Thyroid gland (tissue), 4 donors: ENCODE data around the gene ANXA9. TPM values are rescaled to one million over a fixed set of nuclear protein-coding genes. Genes with fewer than 3 reads are reported as not detected.
A peak's percentile ranks its signal among the peaks of the same experiment; 100 is the strongest.

ENCODE experiments used
- DNase-seq, 2 donors: peaks; one replicate each; pipeline ENCODE4 v3.0.0-alpha.2; 2019
- H3K27ac ChIP-seq, 3 donors: fragments of 200-600 bp; sonication (generic); 1 replicate in 2 of 3; 2 replicates in 1 of 3; pipeline ENCODE4 v1.5.1; 2016 to 2019; ENCODE audit warnings: mild to moderate bottlenecking in 1 of 3, moderate library complexity in 1 of 3
- H3K27me3 ChIP-seq: fragments of 200-600 bp; sonication (generic); one replicate; pipeline ENCODE4 v1.5.1; 2019
- H3K36me3 ChIP-seq, 2 donors: fragments of 200-600 bp; sonication (generic); one replicate each; pipeline ENCODE4 v1.5.1; 2016 to 2019
- H3K4me1 ChIP-seq, 2 donors: fragments of 200-600 bp; sonication (generic); one replicate each; pipeline ENCODE4 v1.5.1; 2017 to 2019
- H3K4me3 ChIP-seq, 3 donors: fragments of 200-600 bp; sonication (generic); replicated peaks in 1 of 3; 1 replicate in 2 of 3; 2 replicates in 1 of 3; pipeline ENCODE4 v1.5.1; 2016; ENCODE audit warnings: mild to moderate bottlenecking in 1 of 3
- H3K9me3 ChIP-seq: fragments of 200-600 bp; sonication (generic); one replicate; pipeline ENCODE4 v1.5.1; 2017
- POLR2A ChIP-seq, 2 donors: fragments of 450-650 bp; IDR thresholded peaks; one replicate each; pipeline ENCODE4 v1.6.1; 2017; ENCODE audit warnings: antibody characterized with exemption in 2 of 2, mild to moderate bottlenecking in 2 of 2, moderate library complexity in 1 of 2
- WGBS, 2 donors: methylation state at CpG; one replicate each; pipeline ENCODE4 v1.1.5; 2017; 5-methylcytosine and 5-hydroxymethylcytosine counted together
- intact Hi-C: fragments of 100-400 bp; cut with DNase I; formaldehyde crosslinking; loops from one replicate; pipeline ENCODE4 v1.15.1; 2023
- total RNA-seq, 4 donors: library from RNA; depleted of rRNA; stranded (reverse); fragments of >200 nt; gene quantifications; one replicate each; pipeline ENCODE4 v1.2.3, GENCODE V29; 2016
- TF ChIP-seq, protein P1 (sequence below), 6 experiments: fragments of 200-600 bp in 3 of 6; fragments of 450-650 bp in 3 of 6; sonication (generic) in 3 of 6; IDR thresholded peaks; one replicate each; pipeline ENCODE4 v1.5.1; 2016 to 2019; ENCODE audit warnings: antibody characterized with exemption in 6 of 6, mild to moderate bottlenecking in 2 of 6, inconsistent platforms in 1 of 6, moderate library complexity in 1 of 6

ANXA9 gene
- total RNA-seq, 4 donors from 2014 or later, result 5.8 to 14.9 (median 10.0) TPM

DNA sequence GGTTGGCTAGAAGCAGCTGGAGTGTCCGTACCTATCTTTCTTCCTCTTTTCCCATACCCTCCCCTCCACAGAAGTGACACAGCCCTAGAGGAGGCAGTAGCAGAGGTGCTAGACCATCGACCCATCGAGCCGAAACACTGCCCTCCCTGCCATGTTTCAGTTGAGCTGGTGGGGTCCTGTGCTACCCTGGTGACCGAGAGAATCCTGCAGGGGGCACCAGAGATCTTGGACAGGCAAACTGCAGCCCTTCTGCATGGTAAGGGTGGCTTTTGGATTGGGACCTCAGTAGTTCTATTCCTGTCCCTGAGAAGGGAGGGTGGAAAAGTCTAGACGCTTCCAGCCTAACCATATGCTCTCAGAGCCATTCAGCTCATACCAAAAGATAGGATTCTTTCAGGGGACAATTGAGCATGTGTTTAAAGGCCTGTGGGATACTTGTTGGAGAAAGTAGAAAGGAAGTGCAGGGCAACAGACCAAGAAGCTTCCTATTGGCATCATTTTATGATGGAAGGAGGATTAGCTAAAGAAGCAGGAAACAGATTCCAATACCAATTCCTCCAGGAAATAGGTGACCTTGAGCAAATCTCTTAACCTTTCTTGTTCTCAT lies 42.6 kb downstream of the ANXA9 start:
- Histone ChIP-seq H3K9me3 (no peaks in the 10 kb centered on the region), H3K36me3 (peaks cover 28 to 38% of the 10 kb centered on the region in 2 donors), H3K27ac (peak overlapping the region; percentile 3 to 80 (median 20)), H3K4me3 (no peak overlapping the region), H3K27me3 (no peaks in the 10 kb centered on the region), H3K4me1 (peaks cover 10 to 29% of the 10 kb centered on the region in 2 donors)
- intact Hi-C loops, result loop anchor here (10.0 kb wide), 1 partner anchor 130 kb away; the partner anchor contains the start of gene TNFAIP8L2
- 27 to 42% methylated on average over 5 to 6 of the region's 6 CpGs for whole genome bisulfite sequencing, 2 donors
- TF ChIP-seq, protein P1, sequence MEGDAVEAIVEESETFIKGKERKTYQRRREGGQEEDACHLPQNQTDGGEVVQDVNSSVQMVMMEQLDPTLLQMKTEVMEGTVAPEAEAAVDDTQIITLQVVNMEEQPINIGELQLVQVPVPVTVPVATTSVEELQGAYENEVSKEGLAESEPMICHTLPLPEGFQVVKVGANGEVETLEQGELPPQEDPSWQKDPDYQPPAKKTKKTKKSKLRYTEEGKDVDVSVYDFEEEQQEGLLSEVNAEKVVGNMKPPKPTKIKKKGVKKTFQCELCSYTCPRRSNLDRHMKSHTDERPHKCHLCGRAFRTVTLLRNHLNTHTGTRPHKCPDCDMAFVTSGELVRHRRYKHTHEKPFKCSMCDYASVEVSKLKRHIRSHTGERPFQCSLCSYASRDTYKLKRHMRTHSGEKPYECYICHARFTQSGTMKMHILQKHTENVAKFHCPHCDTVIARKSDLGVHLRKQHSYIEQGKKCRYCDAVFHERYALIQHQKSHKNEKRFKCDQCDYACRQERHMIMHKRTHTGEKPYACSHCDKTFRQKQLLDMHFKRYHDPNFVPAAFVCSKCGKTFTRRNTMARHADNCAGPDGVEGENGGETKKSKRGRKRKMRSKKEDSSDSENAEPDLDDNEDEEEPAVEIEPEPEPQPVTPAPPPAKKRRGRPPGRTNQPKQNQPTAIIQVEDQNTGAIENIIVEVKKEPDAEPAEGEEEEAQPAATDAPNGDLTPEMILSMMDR (IDR thresholded peaks at IDR 0.05), result peak in 5 of 6 experiments; percentile 59 to 74 (median 67)
- no peak for TF ChIP-seq POLR2A (IDR thresholded peaks at IDR 0.05)
- DNase-seq, result peak; percentile 81 to 84

DNA sequence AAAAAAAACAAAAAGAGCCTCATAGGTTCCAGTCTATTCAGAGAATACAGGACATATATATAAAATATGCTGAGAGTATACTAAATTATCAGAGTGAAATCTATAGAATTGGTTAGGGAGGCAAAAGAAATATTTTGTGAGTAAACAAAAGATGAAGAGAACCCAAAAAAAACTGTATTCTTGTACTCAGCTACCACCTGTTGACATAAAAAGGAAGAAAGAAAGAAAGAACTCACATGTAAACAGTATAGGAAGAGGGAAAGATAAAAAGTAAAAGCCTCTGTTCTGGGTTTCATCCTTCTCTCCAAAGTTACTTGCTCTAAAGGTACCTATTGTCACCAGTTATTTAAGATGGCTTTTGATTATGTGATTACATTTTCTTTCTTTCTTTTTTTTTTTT lies 44.4 kb downstream of the ANXA9 start:
- Histone ChIP-seq H3K9me3 (no peaks in the 10 kb centered on the region), H3K27ac (no peak overlapping the region), H3K4me1 (peaks cover 10 to 39% of the 10 kb centered on the region in 2 donors), H3K27me3 (no peaks in the 10 kb centered on the region), H3K36me3 (peaks cover 36 to 50% of the 10 kb centered on the region in 2 donors), H3K4me3 (no peak overlapping the region)
- intact Hi-C loops, result loop anchor here (10.0 kb wide), 1 partner anchor 128 kb away; the partner anchor contains the start of gene TNFAIP8L2
- DNase-seq, result no peak
- TF ChIP-seq POLR2A (IDR thresholded peaks at IDR 0.05), result no peak
- TF ChIP-seq, protein P1 (IDR thresholded peaks at IDR 0.05), result no peak

DNA sequence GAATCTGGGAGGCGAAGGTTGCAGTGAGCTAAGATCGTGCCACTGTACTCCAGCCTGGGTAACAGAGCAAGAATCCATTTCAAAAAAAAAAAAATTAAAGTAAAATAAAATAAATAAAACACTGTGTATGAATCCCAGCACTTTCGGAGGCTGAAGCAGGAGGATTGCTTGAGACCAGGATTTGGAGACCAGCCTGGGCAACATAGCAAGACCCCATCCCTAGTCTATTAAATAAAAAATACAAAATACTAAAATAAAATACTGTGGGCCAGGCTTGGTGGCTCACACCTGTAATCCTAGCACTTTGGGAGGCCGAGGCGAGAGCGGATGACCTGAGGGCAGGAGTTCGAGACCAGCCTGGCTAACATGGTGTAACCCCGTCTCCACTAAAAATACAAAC lies 50.1 kb downstream of the ANXA9 start:
- Histone ChIP-seq H3K9me3 (no peaks in the 10 kb centered on the region), H3K36me3 (peaks cover 40 to 57% of the 10 kb centered on the region in 2 donors), H3K27ac (no peak overlapping the region), H3K4me1 (peaks cover 5 to 15% of the 10 kb centered on the region in 2 donors), H3K27me3 (no peaks in the 10 kb centered on the region), H3K4me3 (no peak overlapping the region)
- no peak for DNase-seq
- 94 to 98% methylated on average over 8 of the region's 8 CpGs for WGBS, 2 donors
- intact Hi-C loops, result no loop called here
- TF ChIP-seq, protein P1 (IDR thresholded peaks at IDR 0.05), result no peak
- TF ChIP-seq POLR2A (IDR thresholded peaks at IDR 0.05), result no peak

GRCh38 chr1:151035167-151035566 lies 53.1 kb downstream of the ANXA9 start:
- Histone ChIP-seq H3K36me3 (peaks cover 22 to 37% of the 10 kb centered on the region in 2 donors), H3K27ac (no peak overlapping the region), H3K27me3 (no peaks in the 10 kb centered on the region), H3K4me3 (no peak overlapping the region), H3K9me3 (no peaks in the 10 kb centered on the region), H3K4me1 (peaks cover 5 to 10% of the 10 kb centered on the region in 2 donors)
- no peak for TF ChIP-seq POLR2A (IDR thresholded peaks at IDR 0.05)
- TF ChIP-seq, protein P1 (IDR thresholded peaks at IDR 0.05), result no peak
- intact Hi-C loops, result no loop called here
- 94 to 96% methylated on average over 3 of the region's 3 CpGs for WGBS, 2 donors
- DNase-seq, result no peak

DNA sequence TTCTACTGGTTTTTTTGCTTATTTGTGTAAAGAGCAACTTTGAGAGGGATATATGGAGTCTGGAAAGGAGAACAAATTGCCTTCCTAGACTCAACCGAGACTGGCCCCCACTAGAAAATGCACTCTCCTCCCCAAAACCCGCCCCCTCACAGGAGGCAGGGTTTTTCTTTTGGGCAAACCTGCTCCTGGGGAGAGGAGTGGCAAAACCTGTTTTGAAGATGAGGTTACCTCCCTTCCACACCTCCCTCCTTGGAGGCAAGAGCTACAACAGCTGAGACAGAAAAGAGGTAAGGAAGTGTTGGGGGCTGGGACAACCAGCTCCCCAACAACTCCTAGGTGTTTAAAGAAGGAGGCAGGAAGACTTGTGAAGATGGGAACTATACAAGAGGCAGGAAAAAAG lies 54.3 kb downstream of the ANXA9 start, which contains the start of gene BNIPL:
Gene BNIPL, plus strand, starts transcription at position 231 of the 400 bp plus-strand sequence. Its CDS starts 140 bp downstream, at position 371.
- Histone ChIP-seq H3K4me3 (no peak within 1 kb of the TSS), H3K27ac (peak within 1 kb of the TSS in 1 of 3 donors; percentile 30), H3K36me3 (peaks cover 16 to 27% of the 10 kb centered on the region in 2 donors), H3K9me3 (no peaks in the 10 kb centered on the region), H3K27me3 (no peaks in the 10 kb centered on the region), H3K4me1 (peaks cover 5 to 6% of the 10 kb centered on the region in 2 donors)
- intact Hi-C loops, result no loop called here
- peak in 1 of 2 donors; percentile 10 for TF ChIP-seq POLR2A (IDR thresholded peaks at IDR 0.05)
- TF ChIP-seq, protein P1 (IDR thresholded peaks at IDR 0.05), result no peak
- DNase-seq, result peak; percentile 63 to 64
- WGBS, 2 donors, result 30 to 38% methylated on average over 2 of the region's 2 CpGs
